Measurements from ENCODE around the gene RTKN2.

DNA sequence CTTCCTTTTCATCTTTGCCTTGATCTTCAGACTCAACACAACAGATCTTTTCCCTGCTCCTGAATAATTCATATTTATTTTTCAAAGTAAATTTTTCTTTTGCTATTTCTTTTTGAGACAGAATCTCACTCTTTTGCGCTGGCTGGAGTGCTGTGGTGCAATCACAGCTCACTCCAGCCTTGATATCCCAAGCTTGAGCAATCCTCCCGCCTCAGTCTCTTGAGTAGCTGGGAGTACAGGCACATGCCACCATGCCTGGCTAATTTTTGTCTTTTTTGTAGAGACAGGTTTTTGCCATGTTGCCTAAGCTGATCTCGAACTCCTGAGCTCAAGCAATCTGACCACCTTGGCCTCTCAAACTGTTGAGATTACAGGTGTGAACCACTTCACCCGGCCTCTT, 9.2 kb downstream of the RTKN2 start:
- TF ChIP-seq, protein P1, sequence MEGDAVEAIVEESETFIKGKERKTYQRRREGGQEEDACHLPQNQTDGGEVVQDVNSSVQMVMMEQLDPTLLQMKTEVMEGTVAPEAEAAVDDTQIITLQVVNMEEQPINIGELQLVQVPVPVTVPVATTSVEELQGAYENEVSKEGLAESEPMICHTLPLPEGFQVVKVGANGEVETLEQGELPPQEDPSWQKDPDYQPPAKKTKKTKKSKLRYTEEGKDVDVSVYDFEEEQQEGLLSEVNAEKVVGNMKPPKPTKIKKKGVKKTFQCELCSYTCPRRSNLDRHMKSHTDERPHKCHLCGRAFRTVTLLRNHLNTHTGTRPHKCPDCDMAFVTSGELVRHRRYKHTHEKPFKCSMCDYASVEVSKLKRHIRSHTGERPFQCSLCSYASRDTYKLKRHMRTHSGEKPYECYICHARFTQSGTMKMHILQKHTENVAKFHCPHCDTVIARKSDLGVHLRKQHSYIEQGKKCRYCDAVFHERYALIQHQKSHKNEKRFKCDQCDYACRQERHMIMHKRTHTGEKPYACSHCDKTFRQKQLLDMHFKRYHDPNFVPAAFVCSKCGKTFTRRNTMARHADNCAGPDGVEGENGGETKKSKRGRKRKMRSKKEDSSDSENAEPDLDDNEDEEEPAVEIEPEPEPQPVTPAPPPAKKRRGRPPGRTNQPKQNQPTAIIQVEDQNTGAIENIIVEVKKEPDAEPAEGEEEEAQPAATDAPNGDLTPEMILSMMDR (IDR thresholded peaks at IDR 0.05) = no peak
- TF ChIP-seq POLR2A (IDR thresholded peaks at IDR 0.05) = no peak
